Small intestine (tissue), 7 donors: ENCODE data around the gene PHF1. TPM values are rescaled to one million over a fixed set of nuclear protein-coding genes. Genes with fewer than 3 reads are reported as not detected.

Experiments
- DNase-seq, 2 donors: peaks; one replicate each; pipeline versions ENCODE4 v3.0.0 to v3.0.0-alpha.2; 2013
- FAIRE-seq: peaks from 2 replicates; lab custom pipeline; 2012; peaks lifted over from hg19 to GRCh38; lab: Jason Lieb, UNC
- H3K27ac ChIP-seq, 3 donors: one replicate each; pipeline ENCODE4 v1.5.1; 2013; ENCODE audit warnings: low read length in 2 of 3, mild to moderate bottlenecking in 2 of 3, control low read depth in 1 of 3, inconsistent platforms in 1 of 3, low read depth in 1 of 3, moderate library complexity in 1 of 3
- H3K27me3 ChIP-seq, 3 donors: one replicate each; pipeline ENCODE4 v1.6.1; 2013; ENCODE audit warnings: low read length in 3 of 3, inconsistent platforms in 1 of 3; ENCODE audit not compliant: control insufficient read depth in 3 of 3, insufficient read depth in 3 of 3
- H3K36me3 ChIP-seq, 3 donors: one replicate each; pipeline ENCODE4 v1.6.1; 2013; ENCODE audit warnings: low read length in 3 of 3, inconsistent platforms in 1 of 3, low read depth in 1 of 3, mild to moderate bottlenecking in 1 of 3, moderate library complexity in 1 of 3; ENCODE audit not compliant: control insufficient read depth in 3 of 3, insufficient read depth in 2 of 3
- H3K4me1 ChIP-seq, 3 donors: one replicate each; pipeline ENCODE4 v1.6.1; 2013; ENCODE audit warnings: low read length in 2 of 3, inconsistent platforms in 1 of 3, low read depth in 1 of 3, mild to moderate bottlenecking in 1 of 3, moderate library complexity in 1 of 3; ENCODE audit not compliant: control insufficient read depth in 3 of 3, insufficient read depth in 2 of 3
- H3K4me3 ChIP-seq, 3 donors: one replicate each; pipeline ENCODE4 v1.5.1; 2013; ENCODE audit warnings: low read length in 3 of 3, control low read depth in 1 of 3, inconsistent platforms in 1 of 3, low read depth in 1 of 3, mild to moderate bottlenecking in 1 of 3, moderate library complexity in 1 of 3
- H3K9me3 ChIP-seq, 2 donors: one replicate each; pipeline ENCODE4 v1.6.1; 2013; ENCODE audit warnings: low read depth in 1 of 2, low read length in 1 of 2; ENCODE audit not compliant: control insufficient read depth in 2 of 2, insufficient read depth in 1 of 2
- WGBS, 3 donors: extraction: QIAGEN DNeasy Blood & Tissue Kit; methylation state at CpG; one replicate each; pipeline ENCODE4 v1.1.7; 2013; 5-methylcytosine and 5-hydroxymethylcytosine counted together
- polyA plus RNA-seq, 4 donors: library from polyadenylated mRNA; stranded (reverse) in 3 of 4; unstranded in 1 of 4; fragments of 200-250 nt in 3 of 4; fragments of 120-200 nt in 1 of 4; gene quantifications; one replicate each; pipeline versions ENCODE4 v1.2.1 to v1.2.3, GENCODE V29; 2013
- donor health status: healthy with polysubstance abuse.
- donor health status: control.
- donor health status: control.
- donor health status: Bipolar disorder and iron deficiency.
- donor health status: healthy.

Gene PHF1
- polyA plus RNA-seq, 4 donors, result 32.2 to 67.6 (median 44.3) TPM

GRCh38 chr6:33429750-33430052 lies 18.9 kb downstream of the PHF1 start:
- 47 to 65% (median 51%) methylated on average over 2 of the region's 2 CpGs for WGBS, 3 donors
- peak in 1 of 2 donors; percentile 34 for DNase-seq
- no peaks in the 10 kb centered on the region for H3K27me3 ChIP-seq
- no peaks in the 10 kb centered on the region for H3K9me3 ChIP-seq
- FAIRE-seq, result no peak
- peak overlapping the region in 2 of 3 donors; percentile 48 to 82 for H3K27ac ChIP-seq
- H3K36me3 ChIP-seq, result peaks cover 0 to 14% (median 0%) of the 10 kb centered on the region in 3 donors
- peaks cover 8 to 52% (median 13%) of the 10 kb centered on the region in 3 donors for H3K4me1 ChIP-seq
- H3K4me3 ChIP-seq, result no peak overlapping the region

GRCh38 chr6:33430334-33430733 lies 19.5 kb downstream of the PHF1 start:
- peak; percentile 47 to 66 for DNase-seq
- Histone ChIP-seq H3K4me3 (no peak overlapping the region), H3K27me3 (no peaks in the 10 kb centered on the region), H3K27ac (peak overlapping the region in 2 of 3 donors; percentile 42 to 43), H3K36me3 (peaks cover 0 to 20% (median under 1%) of the 10 kb centered on the region in 3 donors), H3K4me1 (peaks cover 5 to 47% (median 7%) of the 10 kb centered on the region in 3 donors), H3K9me3 (no peaks in the 10 kb centered on the region)
- no peak for FAIRE-seq
- WGBS, 3 donors, result 53 to 67% (median 63%) methylated on average over 2 of the region's 2 CpGs

GRCh38 chr6:33430991-33431879 lies 20.4 kb downstream of the PHF1 start:
- H3K27ac ChIP-seq, result peak overlapping the region in 1 of 3 donors; percentile 43
- H3K4me3 ChIP-seq, result peak overlapping the region in 1 of 3 donors; percentile 21
- WGBS, 3 donors, result 16 to 35% (median 32%) methylated on average over 11 to 12 of the region's 12 CpGs
- H3K9me3 ChIP-seq, result no peaks in the 10 kb centered on the region
- DNase-seq, result peak; percentile 47 to 60
- H3K36me3 ChIP-seq, result peaks cover 0 to 22% (median 2%) of the 10 kb centered on the region in 3 donors
- peaks cover 5 to 47% (median 7%) of the 10 kb centered on the region in 3 donors for H3K4me1 ChIP-seq
- no peaks in the 10 kb centered on the region for H3K27me3 ChIP-seq
- no peak for FAIRE-seq

- WGBS, 3 donors, result 54 to 86% (median 77%) methylated on average over 9 to 12 of the region's 12 CpGs
- Histone ChIP-seq H3K36me3 (peaks cover 0 to 26% (median 2%) of the 10 kb centered on the region in 3 donors), H3K4me3 (no peak overlapping the region), H3K4me1 (peaks cover 5 to 41% (median 7%) of the 10 kb centered on the region in 3 donors), H3K27ac (peak overlapping the region in 1 of 3 donors; percentile 43), H3K27me3 (no peaks in the 10 kb centered on the region), H3K9me3 (no peaks in the 10 kb centered on the region)
- FAIRE-seq (no peak), DNase-seq (no peak)
Measured at GRCh38 chr6:33431880-33432541, 21.2 kb downstream of the PHF1 start.

GRCh38 chr6:33432546-33432945 lies 21.7 kb downstream of the PHF1 start:
- H3K4me1 ChIP-seq, result peaks cover 5 to 36% (median 7%) of the 10 kb centered on the region in 3 donors
- WGBS, 3 donors, result 76 to 95% (median 90%) methylated on average over 10 of the region's 10 CpGs
- H3K27me3 ChIP-seq, result no peaks in the 10 kb centered on the region
- FAIRE-seq (no peak), DNase-seq (no peak)
- H3K4me3 ChIP-seq, result no peak overlapping the region
- H3K36me3 ChIP-seq, result peaks cover 0 to 31% (median 2%) of the 10 kb centered on the region in 3 donors
- no peaks in the 10 kb centered on the region for H3K9me3 ChIP-seq
- H3K27ac ChIP-seq, result peak overlapping the region in 1 of 3 donors; percentile 46

- FAIRE-seq, result no peak
- peaks cover 2 to 36% (median 2%) of the 10 kb centered on the region in 3 donors for H3K36me3 ChIP-seq
- peak overlapping the region in 1 of 3 donors; percentile 46 for H3K27ac ChIP-seq
Measured at GRCh38 chr6:33433001-33433543, 22.3 kb downstream of the PHF1 start.

GRCh38 chr6:33433544-33434191 lies 22.9 kb downstream of the PHF1 start:
- 34 to 65% (median 64%) methylated on average over 10 to 16 of the region's 17 CpGs for WGBS, 3 donors
- H3K4me3 ChIP-seq, result no peak overlapping the region
- H3K27me3 ChIP-seq, result no peaks in the 10 kb centered on the region
- no peaks in the 10 kb centered on the region for H3K9me3 ChIP-seq
- H3K4me1 ChIP-seq, result peaks cover 3 to 30% (median 5%) of the 10 kb centered on the region in 3 donors
- DNase-seq (no peak), FAIRE-seq (no peak)
- H3K36me3 ChIP-seq, result peaks cover 2 to 42% (median 5%) of the 10 kb centered on the region in 3 donors
- peak overlapping the region in 1 of 3 donors; percentile 46 for H3K27ac ChIP-seq

More at GRCh38 chr6:33433001-33433543, 22.3 kb downstream of the PHF1 start:
- DNase-seq, result no peak
- Histone ChIP-seq H3K4me1 (peaks cover 5 to 36% (median 7%) of the 10 kb centered on the region in 3 donors), H3K27me3 (no peaks in the 10 kb centered on the region), H3K4me3 (no peak overlapping the region), H3K9me3 (no peaks in the 10 kb centered on the region)
- WGBS, 3 donors, result 85 to 100% (median 100%) methylated on average over 1 of the region's 1 CpG
